Measurements from ENCODE around the gene TLCD4. TPM values are rescaled to one million over a fixed set of nuclear protein-coding genes. Genes with fewer than 3 reads are reported as not detected.

TLCD4 gene
- total and polyA plus RNA-seq, 2 of the 13 experiments (the other 11 are each of a cell fraction or from before 2014, with no cell fraction given) = 4.7 to 14.5 TPM

DNA sequence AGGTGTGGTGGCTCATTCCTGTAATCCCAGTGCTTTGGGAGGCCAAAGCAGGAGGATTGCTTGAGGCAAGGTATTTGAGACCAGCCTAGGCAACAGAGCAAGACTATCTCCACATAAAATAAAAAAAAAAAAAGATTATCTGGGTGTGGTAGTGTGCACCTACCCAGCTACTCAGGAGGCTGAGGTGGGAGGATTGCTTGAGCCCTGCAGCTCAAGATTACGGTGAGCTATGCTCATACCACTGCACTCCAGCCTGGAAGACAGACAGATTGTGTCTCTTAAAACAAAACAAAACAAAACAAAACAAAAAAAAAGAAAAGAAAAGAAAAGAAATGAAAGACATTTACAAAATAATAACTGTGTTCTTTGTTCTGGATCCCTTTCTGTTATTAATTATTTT, 6.1 kb upstream of the TLCD4 start:
- Histone ChIP-seq H3K4me2 (ENCODE audit: low read depth, low read length) (no peak overlapping the region), H3K4me1 (ENCODE audit: insufficient read depth, low read length) (peaks cover 15% of the 10 kb centered on the region), H3K9ac (ENCODE audit: insufficient read depth, low read depth, low read length) (no peak overlapping the region), H3K4me3 (replicated peaks in 1 of 3; ENCODE audit: insufficient read depth in 1 of 3, low read depth in 2 of 3, low read length in 3 of 3) (no peak overlapping the region), H4K20me1 (ENCODE audit: insufficient read depth, low read length) (no peaks in the 10 kb centered on the region), H3K9me3 (ENCODE audit: low read length) (no peaks in the 10 kb centered on the region), H3K79me2 (ENCODE audit: insufficient read depth, low read length) (no peaks in the 10 kb centered on the region), H3K27me3 (ENCODE audit: control insufficient read depth in 1 of 2, insufficient read depth in 2 of 2, low read length in 2 of 2) (no peaks in the 10 kb centered on the region; a peak in 2 of 5 replicates), H3K36me3 (replicated peaks in 1 of 2; ENCODE audit: control insufficient read depth in 1 of 2, insufficient read depth in 2 of 2, low read length in 2 of 2) (no peaks in the 10 kb centered on the region), H3K27ac (ENCODE audit: extremely low read length, insufficient read depth, low read length) (no peak overlapping the region), H2AFZ (ENCODE audit: low read length) (no peak overlapping the region)
- in situ Hi-C loops (cut with HindIII; ENCODE audit: extremely low pct_ligation_motif_present, low pct_unique_long_range_greater_than_20kb) (no loop called here), intact Hi-C loops (cut with micrococcal nuclease; ENCODE audit: unreplicated experiment) (no loop called here)
- ChIA-PET POLR2A (no interaction called here), CTCF (ENCODE audit: low intra/inter-chr PET ratio, low total read pairs) (no interaction called here)
- no TSS peak for BruUV-seq (replicated peaks)
- WGBS (ENCODE audit: low lambda C conversion rate) = 94% methylated on average over 1 of the region's 1 CpG
- DNase-seq (ENCODE audit: low spot score) = no peak
- no peak for ATAC-seq
- FAIRE-seq = no peak
- TF ChIP-seq ZBTB3 (CRISPR knock-in tag; IDR thresholded peaks at IDR 0.05; ENCODE audit: borderline replicate concordance, low read depth) = no peak
- no peak for TF ChIP-seq ZBED4 (CRISPR knock-in tag; IDR thresholded peaks at IDR 0.05; ENCODE audit: borderline replicate concordance)
- no peak for TF ChIP-seq CCDC6 (CRISPR knock-in tag; IDR thresholded peaks at IDR 0.05)
- TF ChIP-seq ZNF615 (CRISPR knock-in tag; IDR thresholded peaks at IDR 0.05; ENCODE audit: borderline replicate concordance) = no peak
- no peak for TF ChIP-seq KLF15 (CRISPR knock-in tag; IDR thresholded peaks at IDR 0.05; ENCODE audit: borderline replicate concordance)
- TF ChIP-seq WIZ (CRISPR knock-in tag; IDR thresholded peaks at IDR 0.05) = no peak
- no peak for TF ChIP-seq NCOA1 (CRISPR knock-in tag; IDR thresholded peaks at IDR 0.05)
- TF ChIP-seq KDM2A (CRISPR knock-in tag; IDR thresholded peaks at IDR 0.05; ENCODE audit: borderline replicate concordance, low read depth) = no peak
- TF ChIP-seq ZNF121 (CRISPR knock-in tag; IDR thresholded peaks at IDR 0.05) = no peak
- no peak for TF ChIP-seq DPF2 (CRISPR knock-in tag; IDR thresholded peaks at IDR 0.05; ENCODE audit: borderline replicate concordance, low read depth)
- TF ChIP-seq MTF1 (CRISPR knock-in tag; IDR thresholded peaks at IDR 0.05) = no peak
